Liver (tissue), 9 donors: ENCODE measurements around the gene LRRC71. TPM values are rescaled to one million over a fixed set of nuclear protein-coding genes. Genes with fewer than 3 reads are reported as not detected.

Source experiments
- DNase-seq: peaks from one replicate; pipeline ENCODE4 v3.0.0-alpha.2; 2017; ENCODE audit warnings: low spot score
- H3K27ac ChIP-seq, 2 donors: one replicate each; pipeline ENCODE4 v1.7.0; 2013; ENCODE audit warnings: inconsistent platforms in 2 of 2, low read length in 2 of 2, control low read depth in 1 of 2, low read depth in 1 of 2, mild to moderate bottlenecking in 1 of 2
- H3K27me3 ChIP-seq, 4 donors: one replicate each; pipeline versions ENCODE4 v1.6.1 to v1.7.0; 2013; ENCODE audit warnings: low read length in 3 of 4, inconsistent platforms in 1 of 4, mild to moderate bottlenecking in 1 of 4, moderate library complexity in 1 of 4; ENCODE audit not compliant: control insufficient read depth in 4 of 4, insufficient read depth in 4 of 4
- H3K36me3 ChIP-seq, 4 donors: one replicate each; pipeline versions ENCODE4 v1.6.1 to v1.7.0; 2013; ENCODE audit warnings: low read length in 3 of 4, mild to moderate bottlenecking in 3 of 4, low read depth in 1 of 4, moderate library complexity in 1 of 4; ENCODE audit not compliant: control insufficient read depth in 4 of 4, insufficient read depth in 3 of 4
- H3K4me1 ChIP-seq, 4 donors: one replicate each; pipeline versions ENCODE4 v1.6.1 to v1.7.0; 2013; ENCODE audit warnings: low read length in 3 of 4, mild to moderate bottlenecking in 3 of 4, moderate library complexity in 1 of 4; ENCODE audit not compliant: control insufficient read depth in 4 of 4, insufficient read depth in 4 of 4
- H3K4me3 ChIP-seq, 3 donors: one replicate each; pipeline versions ENCODE4 v1.6.1 to v1.7.0; 2013; ENCODE audit warnings: low read length in 3 of 3, control low read depth in 1 of 3, low read depth in 1 of 3, mild to moderate bottlenecking in 1 of 3
- H3K9ac ChIP-seq, 2 donors: one replicate each; pipeline ENCODE4 v1.7.0; 2013; ENCODE audit warnings: low read length in 2 of 2, mild to moderate bottlenecking in 2 of 2, moderate library complexity in 2 of 2, control low read depth in 1 of 2, low read depth in 1 of 2
- H3K9me3 ChIP-seq, 4 donors: one replicate each; pipeline versions ENCODE4 v1.6.1 to v1.7.0; 2013; ENCODE audit warnings: low read length in 3 of 4; ENCODE audit not compliant: control insufficient read depth in 4 of 4
- CTCF ChIP-seq: fragments of 150-350 bp; IDR thresholded peaks from 2 replicates; pipeline ENCODE4 v1.5.1; 2017; ENCODE audit warnings: improper control_type of control experiment, low read depth, low read length; ENCODE audit not compliant: missing input control
- FOXA2 ChIP-seq: IDR thresholded peaks from 2 replicates; pipeline ENCODE4 v1.6.1; 2016; ENCODE audit warnings: antibody characterized with exemption
- GABPA ChIP-seq, 2 donors: IDR thresholded peaks in 1 of 2; conservative IDR thresholded peaks in 1 of 2; 2 replicates each; pipeline ENCODE4 v1.6.1; 2016; ENCODE audit warnings: antibody characterized with exemption in 2 of 2, mild to moderate bottlenecking in 1 of 2, moderate library complexity in 1 of 2
- HNF4A ChIP-seq, 2 donors: conservative IDR thresholded peaks; 2 replicates each; pipeline ENCODE4 v1.6.1; 2016; ENCODE audit warnings: antibody characterized with exemption in 2 of 2, mild to moderate bottlenecking in 2 of 2
- HNF4G ChIP-seq: IDR thresholded peaks from 2 replicates; pipeline ENCODE4 v1.6.1; 2016; ENCODE audit warnings: antibody characterized with exemption
- NR2F2 ChIP-seq: IDR thresholded peaks from 2 replicates; pipeline ENCODE4 v1.6.1; 2016; ENCODE audit warnings: antibody characterized with exemption
- RAD21 ChIP-seq, 2 donors: IDR thresholded peaks; 2 replicates each; pipeline ENCODE4 v1.6.1; 2016; ENCODE audit warnings: antibody characterized with exemption in 2 of 2, mild to moderate bottlenecking in 2 of 2
- REST ChIP-seq: IDR thresholded peaks from 2 replicates; pipeline ENCODE4 v1.6.1; 2016; ENCODE audit warnings: antibody characterized with exemption, mild to moderate bottlenecking
- RXRA ChIP-seq, 2 donors: IDR thresholded peaks; 2 replicates each; pipeline ENCODE4 v1.6.1; 2017 to 2018; ENCODE audit warnings: antibody characterized with exemption in 2 of 2, mild to moderate bottlenecking in 1 of 2
- TAF1 ChIP-seq: conservative IDR thresholded peaks from 2 replicates; pipeline ENCODE4 v1.6.1; 2016; ENCODE audit warnings: antibody characterized with exemption, mild to moderate bottlenecking
- YY1 ChIP-seq: IDR thresholded peaks from 2 replicates; pipeline ENCODE4 v1.6.1; 2016; ENCODE audit warnings: antibody characterized with exemption, mild to moderate bottlenecking
- WGBS: extraction: QIAGEN DNeasy Blood & Tissue Kit; methylation state at CpG from one replicate; pipeline ENCODE4 v1.1.7; 2013; 5-methylcytosine and 5-hydroxymethylcytosine counted together
- polyA plus RNA-seq, 2 donors: library from polyadenylated mRNA; stranded (reverse) in 1 of 2; unstranded in 1 of 2; fragments of 200-250 nt in 1 of 2; fragments of >200 nt in 1 of 2; fragmentation: Nextera tagmentation in 1 of 2; extraction: Ambion mirVana in 1 of 2; gene quantifications; one replicate each; pipeline versions ENCODE4 v1.2.1 to v1.2.3, GENCODE V29; 2013 to 2015
- total RNA-seq, 2 donors: library from RNA; depleted of rRNA; stranded (reverse); fragments of >200 nt; gene quantifications; one replicate each; pipeline ENCODE4 v1.2.3, GENCODE V29; 2014
- TF ChIP-seq, protein P1 (sequence below): IDR thresholded peaks from 2 replicates; pipeline ENCODE4 v1.6.1; 2016; ENCODE audit warnings: antibody characterized with exemption
- TF ChIP-seq, protein P2 (sequence below): IDR thresholded peaks from 2 replicates; pipeline ENCODE4 v1.6.1; 2016; ENCODE audit warnings: antibody characterized with exemption
- donor health status: healthy.
- donor health status: healthy.
- donor health status: healthy.
- donor health status: healthy.
- donor health status: healthy.

The LRRC71 gene
- total and polyA plus RNA-seq, 4 donors: 0.10 TPM; not detected in 3

- 76% methylated on average over 6 of the region's 6 CpGs for WGBS
- Histone ChIP-seq H3K27ac (no peak overlapping the region), H3K4me3 (no peak overlapping the region), H3K9me3 (no peaks in the 10 kb centered on the region), H3K36me3 (peaks cover 0 to 2% (median 0%) of the 10 kb centered on the region in 4 donors), H3K9ac (no peak overlapping the region), H3K4me1 (peaks cover 0 to 16% (median 1%) of the 10 kb centered on the region in 4 donors), H3K27me3 (no peaks in the 10 kb centered on the region)
- no peak for DNase-seq
- no peak for TF ChIP-seq FOXA2
- TF ChIP-seq TAF1: no peak
- TF ChIP-seq NR2F2: no peak
- TF ChIP-seq CTCF: no peak
- no peak for TF ChIP-seq GABPA (IDR thresholded peaks at IDR 0.05 in 1 of 2, conservative IDR thresholded peaks at IDR 0.05 in 1 of 2)
- TF ChIP-seq HNF4A (conservative IDR thresholded peaks at IDR 0.05): no peak
- TF ChIP-seq YY1: no peak
- no peak for TF ChIP-seq REST
- TF ChIP-seq HNF4G: no peak
- TF ChIP-seq RXRA (IDR thresholded peaks at IDR 0.05): no peak
Measured at GRCh38 chr1:156911577-156912298, 8.7 kb upstream of the LRRC71 start.

GRCh38 chr1:156912310-156912709 is 8.1 kb upstream of the LRRC71 start:
- no peak for DNase-seq
- H3K27ac ChIP-seq: no peak overlapping the region
- H3K9me3 ChIP-seq: no peaks in the 10 kb centered on the region
- H3K27me3 ChIP-seq: no peaks in the 10 kb centered on the region
- no peak overlapping the region for H3K4me3 ChIP-seq
- no peak for TF ChIP-seq GABPA (IDR thresholded peaks at IDR 0.05 in 1 of 2, conservative IDR thresholded peaks at IDR 0.05 in 1 of 2)
- TF ChIP-seq, protein P1, sequence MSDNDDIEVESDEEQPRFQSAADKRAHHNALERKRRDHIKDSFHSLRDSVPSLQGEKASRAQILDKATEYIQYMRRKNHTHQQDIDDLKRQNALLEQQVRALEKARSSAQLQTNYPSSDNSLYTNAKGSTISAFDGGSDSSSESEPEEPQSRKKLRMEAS: no peak
- TF ChIP-seq REST: no peak
- TF ChIP-seq FOXA2: no peak
- TF ChIP-seq RAD21 (IDR thresholded peaks at IDR 0.05): no peak
- TF ChIP-seq, protein P2, sequence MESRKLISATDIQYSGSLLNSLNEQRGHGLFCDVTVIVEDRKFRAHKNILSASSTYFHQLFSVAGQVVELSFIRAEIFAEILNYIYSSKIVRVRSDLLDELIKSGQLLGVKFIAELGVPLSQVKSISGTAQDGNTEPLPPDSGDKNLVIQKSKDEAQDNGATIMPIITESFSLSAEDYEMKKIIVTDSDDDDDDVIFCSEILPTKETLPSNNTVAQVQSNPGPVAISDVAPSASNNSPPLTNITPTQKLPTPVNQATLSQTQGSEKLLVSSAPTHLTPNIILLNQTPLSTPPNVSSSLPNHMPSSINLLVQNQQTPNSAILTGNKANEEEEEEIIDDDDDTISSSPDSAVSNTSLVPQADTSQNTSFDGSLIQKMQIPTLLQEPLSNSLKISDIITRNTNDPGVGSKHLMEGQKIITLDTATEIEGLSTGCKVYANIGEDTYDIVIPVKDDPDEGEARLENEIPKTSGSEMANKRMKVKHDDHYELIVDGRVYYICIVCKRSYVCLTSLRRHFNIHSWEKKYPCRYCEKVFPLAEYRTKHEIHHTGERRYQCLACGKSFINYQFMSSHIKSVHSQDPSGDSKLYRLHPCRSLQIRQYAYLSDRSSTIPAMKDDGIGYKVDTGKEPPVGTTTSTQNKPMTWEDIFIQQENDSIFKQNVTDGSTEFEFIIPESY: no peak
- TF ChIP-seq HNF4A (conservative IDR thresholded peaks at IDR 0.05): no peak
- WGBS: 83% methylated on average over 2 of the region's 2 CpGs
- no peak overlapping the region for H3K9ac ChIP-seq
- peaks cover 0 to 2% (median 0%) of the 10 kb centered on the region in 4 donors for H3K36me3 ChIP-seq
- peaks cover 0 to 13% (median 1%) of the 10 kb centered on the region in 4 donors for H3K4me1 ChIP-seq
